ENCODE results near the gene NEFH. TPM values are rescaled to one million over a fixed set of nuclear protein-coding genes. Genes with fewer than 3 reads are reported as not detected.

The NEFH gene
- total RNA-seq, 8 experiments from 2014 or later, result 6.0 to 18.7 (median 11.2) TPM

GRCh38 chr22:29473001-29473400 lies 7.0 kb upstream of the NEFH start:
- no peak for ATAC-seq (replicated peaks in 6 of 8)
- Histone ChIP-seq H3K4me1 (replicated peaks in 1 of 2) (peaks cover 5 to 8% of the 10 kb centered on the region in 2 donors), H3K27ac (no peak overlapping the region), H3K4me3 (no peak overlapping the region)
- 40 to 100% (median 84%) methylated on average over 1 to 4 of the region's 5 CpGs; no CpG with 5 or more reads in 5 of the 10 experiments for WGBS, 10 experiments
- in situ Hi-C loops (cut with MboI; ENCODE audit: low pct_unique_long_range_greater_than_20kb in 2 of 9, low sequenced_read_pairs in 9 of 9, unreplicated experiment in 9 of 9), result no loop called here

GRCh38 chr22:29475550-29475949 lies 4.5 kb upstream of the NEFH start:
- in situ Hi-C loops (cut with MboI; ENCODE audit: low pct_unique_long_range_greater_than_20kb in 2 of 9, low sequenced_read_pairs in 9 of 9, unreplicated experiment in 9 of 9), result no loop called here
- Histone ChIP-seq H3K4me1 (replicated peaks in 1 of 2) (peaks cover 9 to 25% of the 10 kb centered on the region in 2 donors), H3K4me3 (no peak overlapping the region), H3K27ac (no peak overlapping the region)
- no peak for ATAC-seq (replicated peaks in 6 of 8)
- WGBS, 10 experiments, result 57 to 93% (median 80%) methylated on average over 2 to 8 of the region's 8 CpGs; no CpG with 5 or more reads in 3 of the 10 experiments

GRCh38 chr22:29476116-29476515 lies 3.9 kb upstream of the NEFH start:
- Histone ChIP-seq H3K4me3 (no peak overlapping the region), H3K4me1 (replicated peaks in 1 of 2) (peaks cover 9 to 25% of the 10 kb centered on the region in 2 donors), H3K27ac (no peak overlapping the region)
- 0 to 100% (median 56%) methylated on average over 1 to 5 of the region's 6 CpGs; no CpG with 5 or more reads in 3 of the 10 experiments for WGBS, 10 experiments
- in situ Hi-C loops (cut with MboI; ENCODE audit: low pct_unique_long_range_greater_than_20kb in 2 of 9, low sequenced_read_pairs in 9 of 9, unreplicated experiment in 9 of 9), result no loop called here
- ATAC-seq (replicated peaks in 6 of 8), result no peak

DNA sequence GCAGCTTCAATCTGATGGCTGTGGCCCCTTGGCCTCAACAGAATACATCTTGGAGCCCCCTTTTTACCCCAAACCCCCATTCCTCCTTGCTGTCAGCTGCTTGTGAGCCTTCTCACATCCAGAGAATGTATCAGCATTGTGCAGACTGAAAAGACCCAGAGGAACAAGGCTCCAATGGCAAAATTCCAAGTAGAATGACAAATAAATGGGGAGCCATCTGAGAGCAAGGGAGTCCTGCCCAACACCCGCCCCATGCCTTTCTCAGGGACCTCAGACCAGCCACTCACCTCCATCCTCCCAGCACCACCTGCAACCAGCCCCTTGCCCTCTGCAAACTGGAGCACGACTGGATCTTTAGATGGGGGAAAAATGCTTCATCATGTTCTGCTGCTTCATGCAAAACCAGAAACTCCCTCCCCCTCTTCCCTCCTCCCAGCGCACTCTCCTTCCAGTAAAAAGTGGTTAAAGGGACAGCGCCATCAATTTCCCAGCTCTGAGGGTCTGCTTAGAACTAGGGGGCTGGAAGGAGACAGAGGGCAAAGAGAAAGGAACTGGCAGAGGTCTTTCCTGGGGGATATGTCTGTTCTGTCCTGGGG lies 2.2 kb upstream of the NEFH start:
- in situ Hi-C loops (cut with MboI; ENCODE audit: low pct_unique_long_range_greater_than_20kb in 2 of 9, low sequenced_read_pairs in 9 of 9, unreplicated experiment in 9 of 9), result no loop called here
- 7 to 83% (median 18%) methylated on average over 1 to 3 of the region's 4 CpGs; no CpG with 5 or more reads in 4 of the 10 experiments for WGBS, 10 experiments
- Histone ChIP-seq H3K27ac (peak overlapping the region in 1 of 2 donors; percentile 51), H3K4me3 (peak overlapping the region; percentile 35 to 51 (median 39)), H3K4me1 (replicated peaks in 1 of 2) (peaks cover 19 to 31% of the 10 kb centered on the region in 2 donors)
- peak in 2 of 8 experiments; percentile 6 to 9 for ATAC-seq (replicated peaks in 6 of 8)

GRCh38 chr22:29478326-29479276 lies 1.4 kb upstream of the NEFH start:
- ATAC-seq (replicated peaks in 6 of 8), result peak in 7 of 8 experiments; percentile 3 to 69 (median 13)
- H3K4me1 ChIP-seq (replicated peaks in 1 of 2), result peaks cover 19 to 31% of the 10 kb centered on the region in 2 donors
- in situ Hi-C loops (cut with MboI; ENCODE audit: low pct_unique_long_range_greater_than_20kb in 2 of 9, low sequenced_read_pairs in 9 of 9, unreplicated experiment in 9 of 9), result no loop called here
- WGBS, 10 experiments, result 0 to 21% (median 6%) methylated on average over 1 to 15 of the region's 21 CpGs; no CpG with 5 or more reads in 4 of the 10 experiments
- peak overlapping the region; percentile 35 to 51 (median 39) for H3K4me3 ChIP-seq
- no peak overlapping the region for H3K27ac ChIP-seq

DNA sequence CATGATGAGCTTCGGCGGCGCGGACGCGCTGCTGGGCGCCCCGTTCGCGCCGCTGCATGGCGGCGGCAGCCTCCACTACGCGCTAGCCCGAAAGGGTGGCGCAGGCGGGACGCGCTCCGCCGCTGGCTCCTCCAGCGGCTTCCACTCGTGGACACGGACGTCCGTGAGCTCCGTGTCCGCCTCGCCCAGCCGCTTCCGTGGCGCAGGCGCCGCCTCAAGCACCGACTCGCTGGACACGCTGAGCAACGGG lies 169 bp downstream of the NEFH start:
- Histone ChIP-seq H3K4me1 (replicated peaks in 1 of 2) (peaks cover 19 to 31% of the 10 kb centered on the region in 2 donors), H3K4me3 (peak overlapping the region; percentile 35 to 51 (median 39)), H3K27ac (peak overlapping the region; percentile 48 to 78)
- in situ Hi-C loops (cut with MboI; ENCODE audit: low pct_unique_long_range_greater_than_20kb in 2 of 9, low sequenced_read_pairs in 9 of 9, unreplicated experiment in 9 of 9), result no loop called here
- WGBS, 10 experiments, result 4% methylated on average over 9 of the region's 39 CpGs; no CpG with 5 or more reads in 9 of the 10 experiments
- no peak for ATAC-seq (replicated peaks in 6 of 8)

DNA sequence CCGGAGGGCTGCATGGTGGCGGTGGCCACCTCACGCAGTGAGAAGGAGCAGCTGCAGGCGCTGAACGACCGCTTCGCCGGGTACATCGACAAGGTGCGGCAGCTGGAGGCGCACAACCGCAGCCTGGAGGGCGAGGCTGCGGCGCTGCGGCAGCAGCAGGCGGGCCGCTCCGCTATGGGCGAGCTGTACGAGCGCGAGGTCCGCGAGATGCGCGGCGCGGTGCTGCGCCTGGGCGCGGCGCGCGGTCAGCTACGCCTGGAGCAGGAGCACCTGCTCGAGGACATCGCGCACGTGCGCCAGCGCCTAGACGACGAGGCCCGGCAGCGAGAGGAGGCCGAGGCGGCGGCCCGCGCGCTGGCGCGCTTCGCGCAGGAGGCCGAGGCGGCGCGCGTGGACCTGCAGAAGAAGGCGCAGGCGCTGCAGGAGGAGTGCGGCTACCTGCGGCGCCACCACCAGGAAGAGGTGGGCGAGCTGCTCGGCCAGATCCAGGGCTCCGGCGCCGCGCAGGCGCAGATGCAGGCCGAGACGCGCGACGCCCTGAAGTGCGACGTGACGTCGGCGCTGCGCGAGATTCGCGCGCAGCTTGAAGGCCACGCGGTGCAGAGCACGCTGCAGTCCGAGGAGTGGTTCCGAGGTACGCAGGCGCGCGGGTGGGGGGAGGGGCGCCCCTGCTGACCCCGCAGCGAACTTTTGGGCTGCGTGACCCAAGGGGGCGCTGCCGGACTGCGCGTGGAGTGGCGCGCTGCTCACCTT lies 670 bp downstream of the NEFH start:
- H3K4me1 ChIP-seq (replicated peaks in 1 of 2), result peaks cover 19 to 31% of the 10 kb centered on the region in 2 donors
- H3K4me3 ChIP-seq, result peak overlapping the region; percentile 35 to 51 (median 39)
- peak; percentile 26 to 86 (median 79) for ATAC-seq (replicated peaks in 6 of 8)
- in situ Hi-C loops (cut with MboI; ENCODE audit: low pct_unique_long_range_greater_than_20kb in 2 of 9, low sequenced_read_pairs in 9 of 9, unreplicated experiment in 9 of 9), result no loop called here
- peak overlapping the region; percentile 48 to 78 for H3K27ac ChIP-seq
- 0 to 27% (median 5%) methylated on average over 2 to 21 of the region's 107 CpGs; no CpG with 5 or more reads in 5 of the 10 experiments for WGBS, 10 experiments

- Histone ChIP-seq H3K4me3 (peak overlapping the region; percentile 35 to 51 (median 39)), H3K4me1 (replicated peaks in 1 of 2) (peaks cover 19 to 31% of the 10 kb centered on the region in 2 donors), H3K27ac (peak overlapping the region; percentile 13 to 44)
- peak in 5 of 8 experiments; percentile 4 to 10 (median 6) for ATAC-seq (replicated peaks in 6 of 8)
- WGBS, 10 experiments, result 0 to 60% (median 6%) methylated on average over 1 to 7 of the region's 15 CpGs; no CpG with 5 or more reads in 1 of the 10 experiments
- in situ Hi-C loops (cut with MboI; ENCODE audit: low pct_unique_long_range_greater_than_20kb in 2 of 9, low sequenced_read_pairs in 9 of 9, unreplicated experiment in 9 of 9), result no loop called here
Measured at GRCh38 chr22:29481265-29482000, 1.4 kb downstream of the NEFH start.

DNA sequence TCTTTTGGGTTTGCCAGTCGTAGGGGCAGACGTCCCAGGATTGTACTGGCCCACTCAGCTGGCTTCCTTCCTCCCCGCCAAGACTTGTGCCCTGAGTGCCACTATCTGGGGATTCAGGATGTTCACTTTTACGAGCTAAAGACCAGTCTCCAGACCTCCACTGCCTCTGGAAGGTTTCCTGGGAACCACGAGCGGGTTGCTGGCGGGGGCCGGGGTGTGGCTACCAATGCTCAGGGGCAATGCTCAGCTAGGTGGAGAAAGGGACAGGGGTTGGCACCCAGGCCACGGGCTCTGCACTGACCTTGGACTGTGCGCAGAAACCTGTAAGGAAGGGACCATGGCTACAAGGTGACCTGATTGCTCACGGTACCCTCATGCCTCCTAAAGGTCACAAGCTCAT lies 2.2 kb downstream of the NEFH start:
- WGBS, 10 experiments, result 40 to 100% (median 53%) methylated on average over 1 to 4 of the region's 11 CpGs; no CpG with 5 or more reads in 6 of the 10 experiments
- peaks cover 19 to 31% of the 10 kb centered on the region in 2 donors for H3K4me1 ChIP-seq (replicated peaks in 1 of 2)
- peak overlapping the region in 4 of 5 donors; percentile 35 to 51 (median 38) for H3K4me3 ChIP-seq
- in situ Hi-C loops (cut with MboI; ENCODE audit: low pct_unique_long_range_greater_than_20kb in 2 of 9, low sequenced_read_pairs in 9 of 9, unreplicated experiment in 9 of 9), result no loop called here
- no peak overlapping the region for H3K27ac ChIP-seq
- no peak for ATAC-seq (replicated peaks in 6 of 8)

DNA sequence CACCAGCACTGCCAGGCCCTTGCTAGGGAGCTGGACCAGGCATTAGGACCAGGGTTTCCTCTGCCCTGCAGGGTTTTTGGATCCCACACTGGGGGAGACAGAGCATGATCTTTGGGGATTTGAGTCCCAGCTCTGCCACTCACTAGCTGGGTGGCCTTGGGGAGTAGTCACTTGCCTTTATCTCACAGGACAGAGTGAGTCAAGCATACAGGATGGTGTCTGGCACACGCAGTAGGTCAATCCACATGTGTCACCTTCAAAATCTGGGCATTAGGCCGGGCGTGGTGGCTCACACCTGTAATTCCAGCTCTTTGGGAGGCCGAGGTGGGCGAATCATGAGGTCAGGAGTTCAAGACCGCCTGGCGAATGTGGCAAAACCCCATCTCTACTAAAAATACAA lies 2.7 kb downstream of the NEFH start:
- no peak overlapping the region for H3K27ac ChIP-seq
- in situ Hi-C loops (cut with MboI; ENCODE audit: low pct_unique_long_range_greater_than_20kb in 2 of 9, low sequenced_read_pairs in 9 of 9, unreplicated experiment in 9 of 9), result no loop called here
- 60 to 100% (median 90%) methylated on average over 1 to 5 of the region's 7 CpGs; no CpG with 5 or more reads in 5 of the 10 experiments for WGBS, 10 experiments

DNA sequence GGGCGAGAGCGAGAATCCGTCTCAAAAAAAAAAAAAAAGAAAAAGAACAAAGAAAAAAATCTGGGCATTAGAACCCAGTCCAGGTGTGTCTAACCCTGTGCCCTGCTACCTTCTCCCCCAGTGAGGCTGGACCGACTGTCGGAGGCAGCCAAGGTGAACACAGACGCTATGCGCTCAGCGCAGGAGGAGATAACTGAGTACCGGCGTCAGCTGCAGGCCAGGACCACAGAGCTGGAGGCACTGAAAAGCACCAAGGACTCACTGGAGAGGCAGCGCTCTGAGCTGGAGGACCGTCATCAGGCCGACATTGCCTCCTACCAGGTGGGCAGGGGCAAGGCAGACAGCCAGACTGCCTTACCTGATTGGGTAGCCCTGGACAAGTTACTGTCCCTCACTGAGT lies 3.2 kb downstream of the NEFH start:
- peaks cover 11 to 22% of the 10 kb centered on the region in 2 donors for H3K4me1 ChIP-seq (replicated peaks in 1 of 2)
- in situ Hi-C loops (cut with MboI; ENCODE audit: low pct_unique_long_range_greater_than_20kb in 2 of 9, low sequenced_read_pairs in 9 of 9, unreplicated experiment in 9 of 9), result no loop called here
- WGBS, 10 experiments, result 87 to 100% (median 95%) methylated on average over 2 to 8 of the region's 13 CpGs; no CpG with 5 or more reads in 2 of the 10 experiments
- H3K27ac ChIP-seq, result no peak overlapping the region
- no peak for ATAC-seq (replicated peaks in 6 of 8)
- no peak overlapping the region for H3K4me3 ChIP-seq

More for the DNA sequence above, 2.7 kb downstream of the NEFH start:
- Histone ChIP-seq H3K4me1 (replicated peaks in 1 of 2) (peaks cover 16 to 26% of the 10 kb centered on the region in 2 donors), H3K4me3 (no peak overlapping the region)
- no peak for ATAC-seq (replicated peaks in 6 of 8)

DNA sequence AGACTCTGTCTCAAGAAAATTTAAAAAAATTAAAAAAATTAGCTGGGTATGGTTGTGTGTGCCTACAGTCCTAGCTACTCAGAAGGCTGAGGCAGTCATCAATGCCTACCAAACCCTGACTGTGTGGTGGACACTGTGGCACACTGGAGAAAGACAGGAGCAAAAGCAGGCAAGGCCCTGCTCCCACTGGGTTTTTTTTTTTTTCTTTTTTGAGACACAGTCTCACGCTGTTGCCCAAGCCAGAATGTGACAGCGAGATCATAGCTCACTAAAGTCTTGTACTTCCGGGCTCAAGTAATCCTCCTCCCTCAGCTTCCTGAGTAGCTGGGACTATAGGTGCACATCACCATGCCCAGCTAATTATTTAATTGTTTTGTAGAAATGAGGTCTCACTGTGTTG lies 4.6 kb downstream of the NEFH start:
- no peak overlapping the region for H3K4me3 ChIP-seq
- in situ Hi-C loops (cut with MboI; ENCODE audit: low pct_unique_long_range_greater_than_20kb in 2 of 9, low sequenced_read_pairs in 9 of 9, unreplicated experiment in 9 of 9), result no loop called here
- H3K4me1 ChIP-seq (replicated peaks in 1 of 2), result peaks cover 9 to 10% of the 10 kb centered on the region in 2 donors
- WGBS, 10 experiments, result 73 to 100% (median 88%) methylated on average over 2 to 3 of the region's 3 CpGs; no CpG with 5 or more reads in 6 of the 10 experiments
- no peak for ATAC-seq (replicated peaks in 6 of 8)
- no peak overlapping the region for H3K27ac ChIP-seq
